Gastrocnemius medialis (tissue), 4 donors: ENCODE measurements around the gene MC1R.

Source experiments
- CTCF ChIP-seq, 5 experiments: fragments of 450-650 bp in 3 of 5; fragments of 200-600 bp in 2 of 5; sonication (generic) in 2 of 5; IDR thresholded peaks in 4 of 5; conservative IDR thresholded peaks in 1 of 5; 1 replicate in 4 of 5; 2 replicates in 1 of 5; pipeline ENCODE4 v1.5.1; 2016 to 2019; ENCODE audit warnings: antibody characterized with exemption in 5 of 5, mild to moderate bottlenecking in 3 of 5, moderate library complexity in 3 of 5
- POLR2A ChIP-seq, 2 donors: fragments of 450-650 bp; IDR thresholded peaks; one replicate each; pipeline ENCODE4 v1.6.1; 2017; ENCODE audit warnings: antibody characterized with exemption in 2 of 2, mild to moderate bottlenecking in 2 of 2, moderate library complexity in 2 of 2

- TF ChIP-seq CTCF (IDR thresholded peaks at IDR 0.05 in 4 of 5, conservative IDR thresholded peaks at IDR 0.05 in 1 of 5) (no peak), POLR2A (IDR thresholded peaks at IDR 0.05) (no peak)
Measured at GRCh38 chr16:89887243-89887642, 31.4 kb upstream of the MC1R start.
